ENCODE results near the gene OSGEP. TPM values are rescaled to one million over a fixed set of nuclear protein-coding genes. Genes with fewer than 3 reads are reported as not detected.

The OSGEP gene
- total RNA-seq, 1 donor from 2014 or later, result 56.2 TPM

DNA sequence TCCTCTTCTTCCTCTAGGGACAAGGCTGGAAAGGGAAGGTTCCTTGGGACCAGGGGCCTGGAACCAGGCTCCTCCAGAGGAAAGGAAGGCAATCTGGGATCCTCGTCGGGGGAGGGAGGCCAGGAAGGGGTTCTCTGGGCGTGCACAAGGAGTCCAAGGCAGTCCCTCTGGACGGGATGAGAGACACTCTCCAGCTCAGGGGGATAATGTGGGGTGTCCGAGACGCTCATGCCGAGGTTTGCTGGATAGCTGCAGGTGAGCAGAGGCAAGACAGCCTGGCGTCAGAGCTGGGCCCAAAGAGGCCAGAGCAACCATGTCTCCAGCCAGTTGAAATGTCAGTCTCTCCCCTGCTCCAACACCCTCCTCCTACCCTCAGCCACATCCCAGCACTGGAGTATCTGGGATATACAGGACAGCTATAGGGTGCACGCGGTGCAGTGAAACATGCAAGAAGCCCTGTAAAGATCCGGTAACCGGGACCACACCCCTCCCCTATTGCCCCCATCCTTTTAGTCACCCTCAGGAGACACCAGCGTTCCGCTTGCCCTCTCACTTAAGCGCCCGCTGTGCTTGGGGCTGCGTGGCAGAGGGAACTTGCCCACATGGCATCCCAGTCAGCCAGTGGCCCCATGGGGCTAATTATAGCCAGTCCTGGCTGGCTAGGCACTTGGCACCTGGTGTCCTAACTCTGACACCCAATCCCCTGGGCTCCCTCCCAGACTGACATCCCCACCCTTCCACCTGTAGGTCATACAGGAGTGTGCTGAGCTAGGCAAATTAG lies 18.8 kb downstream of the OSGEP start, which contains the start of gene KLHL33:
Gene KLHL33 (minus strand): TSS at position 585 of the 781 bp plus-strand sequence. CDS start 355 bp downstream, at position 230.
- intact Hi-C loops (cut with micrococcal nuclease), result no loop called here

DNA sequence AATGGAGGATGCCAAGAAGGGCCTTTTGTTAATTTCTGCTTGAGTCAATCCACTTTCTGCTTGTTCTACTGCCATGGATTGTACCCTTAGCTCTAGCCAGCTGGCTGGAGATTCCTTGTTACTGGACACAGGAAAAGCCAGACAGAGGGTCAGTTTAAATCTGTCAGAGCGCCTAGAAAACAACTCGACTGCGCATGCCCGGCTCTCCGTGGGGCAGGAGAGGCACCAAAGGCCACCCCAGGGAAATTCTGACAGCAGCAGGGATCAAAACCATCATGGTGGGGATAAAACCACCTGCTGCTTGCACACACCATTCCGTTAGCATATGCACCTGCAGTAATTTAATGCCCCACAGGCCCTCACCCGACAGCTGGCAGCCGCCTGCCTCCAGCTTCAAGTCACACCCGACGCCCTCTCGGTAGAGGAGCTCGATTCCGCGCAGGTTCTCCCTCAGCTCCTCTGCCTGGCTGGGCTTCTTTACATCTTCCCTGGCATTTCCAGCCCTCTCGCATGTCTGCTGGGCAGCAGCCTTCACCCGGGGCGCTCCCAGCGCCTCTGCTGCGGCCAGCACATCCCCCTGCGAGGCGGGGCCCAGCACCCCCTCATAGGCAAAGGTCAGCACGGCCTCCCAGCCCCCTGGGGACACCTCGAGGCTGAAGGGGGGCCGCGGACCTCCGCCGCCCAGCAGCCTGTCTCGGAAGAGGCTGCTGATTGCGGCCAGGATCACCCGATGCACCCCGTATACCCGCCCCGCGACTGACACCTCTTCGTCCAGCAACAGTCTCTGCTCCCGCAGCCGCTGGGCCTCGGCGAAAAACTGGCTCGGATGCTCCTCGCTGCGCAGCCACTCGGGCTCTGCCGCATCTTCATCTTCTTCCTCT lies 19.7 kb downstream of the OSGEP start:
- intact Hi-C loops (cut with micrococcal nuclease), result no loop called here

DNA sequence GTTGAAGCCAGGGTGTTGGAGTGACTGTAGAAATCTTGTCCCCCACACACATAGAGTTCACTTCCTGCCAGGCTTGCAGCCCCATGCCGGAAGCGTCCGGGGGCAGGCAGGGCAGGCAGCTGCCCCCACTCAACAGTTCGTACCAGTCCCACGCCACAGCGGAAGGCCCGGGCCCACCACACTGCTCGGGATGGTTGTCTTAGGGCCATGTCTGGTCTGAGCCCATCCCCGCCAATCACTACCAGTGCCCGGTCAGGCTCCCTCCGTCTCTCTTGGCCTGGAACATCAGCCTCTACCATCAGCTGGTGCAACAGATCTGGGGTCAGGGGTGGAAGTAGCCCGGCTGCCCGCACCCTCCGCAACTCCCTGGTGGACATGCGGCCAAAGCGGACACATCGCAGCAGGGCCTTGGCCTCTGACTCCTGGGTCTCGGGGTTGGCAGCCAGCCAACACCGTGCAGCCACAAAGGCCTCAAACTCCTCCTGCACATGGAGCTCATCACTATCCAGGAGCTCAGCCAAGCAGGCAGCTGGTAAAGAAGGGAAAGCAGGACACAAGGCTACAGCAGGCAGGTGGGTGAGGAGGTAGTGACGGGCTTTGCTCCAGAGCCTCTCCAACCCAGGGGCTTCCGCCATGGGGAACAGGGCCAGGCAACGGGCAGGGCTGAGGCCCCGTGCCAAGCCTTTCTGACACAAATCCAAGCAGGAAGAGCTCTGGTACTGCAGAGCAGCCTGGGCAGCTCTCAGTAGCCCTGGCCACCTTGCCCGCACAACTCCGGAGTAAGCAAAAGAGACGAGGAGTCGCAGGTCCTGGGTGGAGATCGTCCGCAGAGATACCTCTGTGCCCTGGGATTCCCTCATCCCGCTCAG lies 24.6 kb downstream of the OSGEP start:
- intact Hi-C loops (cut with micrococcal nuclease), result no loop called here

DNA sequence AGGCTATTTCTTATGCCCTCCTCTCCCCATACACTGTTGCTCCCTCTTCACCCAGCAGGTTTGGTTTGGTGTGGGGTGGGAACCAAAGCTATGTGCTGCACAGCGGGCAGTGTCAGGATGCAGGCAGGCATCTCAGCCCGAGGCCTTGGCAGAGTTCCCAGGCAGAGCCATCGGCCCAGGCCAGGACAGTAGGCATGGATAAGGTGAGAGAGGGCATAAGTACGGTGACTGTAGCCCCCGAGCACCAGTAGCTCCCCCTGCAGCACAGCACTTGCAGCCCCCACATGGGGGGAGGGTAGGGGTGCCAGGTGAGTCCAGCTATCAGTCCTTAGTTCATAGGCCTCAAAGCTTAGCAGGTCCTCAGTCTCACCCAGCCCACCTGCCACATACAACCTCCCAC lies 25.8 kb downstream of the OSGEP start:
- intact Hi-C loops (cut with micrococcal nuclease), result no loop called here

DNA sequence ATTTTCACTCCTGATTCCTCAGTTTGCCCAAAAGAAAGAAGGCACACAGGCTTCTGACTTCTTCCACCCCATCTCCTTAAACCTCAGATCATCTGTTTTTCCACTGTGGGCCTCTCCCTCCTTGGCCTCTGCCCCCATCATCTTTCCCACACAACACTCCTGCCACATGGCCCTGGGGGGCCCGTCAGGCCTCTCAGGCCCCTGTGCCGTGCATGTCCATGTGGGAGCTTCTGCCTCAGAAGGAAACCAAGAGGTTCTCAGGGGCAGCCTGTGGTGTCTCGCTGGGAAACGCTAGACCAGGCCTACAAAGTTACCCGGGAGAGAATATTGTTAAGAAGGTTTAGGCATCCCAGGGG lies 26.6 kb downstream of the OSGEP start:
- intact Hi-C loops (cut with micrococcal nuclease), result no loop called here

DNA sequence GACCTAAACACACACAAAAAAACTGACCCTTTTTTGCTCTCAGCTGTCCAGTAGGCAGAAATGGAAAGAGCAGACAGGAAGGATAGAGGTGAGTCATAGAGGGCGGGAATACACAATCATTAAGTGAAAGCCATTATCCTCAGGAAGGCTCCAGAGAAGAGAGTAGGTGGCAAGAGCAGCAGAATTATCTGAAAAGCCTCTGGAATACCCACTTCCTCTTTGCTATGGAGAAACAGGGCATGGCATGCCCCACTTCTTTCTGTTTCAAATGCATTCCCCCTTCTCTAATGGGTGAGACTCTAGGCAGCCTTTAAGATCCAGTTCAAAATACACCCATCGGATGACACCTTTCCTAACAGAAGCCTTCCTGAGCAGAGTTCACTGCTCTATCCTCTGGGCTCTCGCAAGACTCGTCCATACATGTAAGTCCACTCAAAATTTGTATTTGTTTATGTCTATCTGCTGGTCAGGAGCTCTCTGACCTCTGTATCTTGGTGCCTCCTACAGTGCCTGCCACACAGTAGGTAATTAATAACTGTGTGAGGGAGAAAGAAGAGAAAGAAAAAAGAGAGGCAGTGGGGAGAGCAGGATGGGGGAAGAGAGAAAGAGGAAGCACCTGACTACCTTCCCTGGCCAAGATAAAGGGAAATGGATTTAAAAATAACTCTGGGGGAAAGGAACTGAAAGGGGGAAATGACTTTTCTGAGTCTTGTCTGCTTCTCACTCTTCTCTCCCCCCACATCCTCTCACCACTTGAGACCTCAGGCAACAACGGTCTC lies 27.2 kb downstream of the OSGEP start:
- intact Hi-C loops (cut with micrococcal nuclease), result no loop called here

DNA sequence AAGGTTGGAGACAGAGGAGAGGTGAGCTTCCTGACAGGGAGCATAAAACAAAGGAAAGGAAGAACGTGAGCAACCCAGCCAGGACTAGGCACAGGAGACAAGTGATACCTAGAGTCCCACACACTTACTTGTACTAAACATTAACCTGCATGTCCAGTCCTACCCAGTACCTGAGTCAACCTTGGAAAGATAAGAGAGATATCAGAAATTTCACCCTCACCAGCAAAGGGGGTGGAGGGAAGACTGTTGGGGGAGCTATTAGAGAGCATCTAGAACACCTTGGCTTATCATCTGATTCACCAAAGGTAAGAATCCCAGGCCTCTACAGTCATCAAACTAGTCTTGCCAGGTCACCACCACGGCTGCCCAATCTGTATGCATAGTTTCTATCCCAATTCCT lies 29.8 kb downstream of the OSGEP start:
- intact Hi-C loops (cut with micrococcal nuclease), result no loop called here

DNA sequence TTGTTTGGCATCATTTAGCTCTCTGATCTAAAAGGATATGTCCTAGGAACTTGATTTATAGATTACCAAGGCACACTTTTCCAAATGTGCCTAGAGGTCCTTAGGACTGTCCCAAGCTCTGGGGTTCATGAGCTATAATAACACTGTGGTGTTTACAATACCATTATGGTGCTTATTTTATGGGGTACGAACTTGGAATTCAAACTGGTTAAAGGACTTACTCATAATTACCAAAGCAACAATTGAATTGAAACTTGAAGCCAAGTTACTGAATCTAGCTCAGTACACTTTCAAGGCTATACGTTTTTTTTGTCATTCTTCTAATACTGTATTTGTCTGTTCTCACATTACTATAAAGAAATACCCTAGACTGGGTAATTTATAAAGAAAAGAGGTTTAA lies 31.7 kb downstream of the OSGEP start:
- intact Hi-C loops (cut with micrococcal nuclease), result no loop called here

DNA sequence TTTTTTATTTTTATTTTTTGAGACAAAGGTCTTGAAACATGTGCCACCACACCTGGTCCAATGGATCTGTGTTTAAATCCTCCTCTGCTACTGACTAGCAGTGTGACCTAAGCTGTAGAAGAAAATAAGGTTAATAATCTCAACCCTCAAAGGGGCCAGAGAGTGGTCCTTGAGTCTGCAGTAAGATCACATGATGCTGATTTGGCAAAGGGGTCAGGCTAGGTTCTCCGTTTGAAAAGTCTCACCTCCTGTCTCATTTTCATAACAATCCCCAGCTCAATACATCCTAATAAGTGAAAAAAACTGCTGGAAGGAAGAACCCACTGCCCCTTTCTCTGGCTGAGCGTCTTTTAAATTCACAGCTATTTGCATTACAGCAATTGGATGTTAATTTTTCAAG lies 33.3 kb downstream of the OSGEP start:
- intact Hi-C loops (cut with micrococcal nuclease), result no loop called here

DNA sequence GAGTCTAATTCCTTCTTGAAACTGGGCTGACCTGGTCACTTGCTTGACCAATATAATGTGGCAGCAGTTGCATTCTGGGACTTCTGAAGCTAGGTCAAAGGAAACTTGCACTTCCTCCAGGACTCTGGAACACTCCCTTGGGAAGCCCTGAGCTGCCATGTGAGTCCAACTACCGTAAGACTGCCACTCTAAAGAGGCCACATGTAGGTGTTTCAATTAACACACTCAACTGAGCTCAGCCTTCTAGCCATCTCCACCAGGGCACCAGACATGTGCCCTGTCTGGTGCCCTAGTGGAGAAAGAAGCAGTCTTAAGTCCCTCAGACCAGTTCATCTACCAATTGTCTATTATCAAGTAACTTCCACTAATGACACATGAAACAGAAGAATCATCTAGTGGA lies 35.2 kb downstream of the OSGEP start:
- intact Hi-C loops (cut with micrococcal nuclease), result no loop called here

DNA sequence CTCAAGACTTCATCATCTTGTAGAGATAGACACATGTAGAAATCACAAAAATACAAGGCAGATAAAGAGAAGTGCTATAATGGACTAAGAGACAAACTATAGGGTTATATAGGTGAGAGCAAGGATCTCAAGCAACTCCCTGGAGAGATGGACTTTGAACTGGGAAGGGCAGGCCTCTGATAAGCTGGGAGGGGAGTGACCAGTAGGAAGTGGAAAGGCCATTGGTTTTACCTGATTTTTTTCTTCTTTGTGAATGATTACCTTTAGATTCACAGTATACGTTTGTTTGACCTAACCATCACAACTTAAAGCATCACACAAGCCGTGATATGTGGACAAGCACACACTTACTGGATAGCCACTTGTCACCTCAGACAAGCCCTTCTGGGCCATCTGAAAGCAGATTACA lies 36.1 kb downstream of the OSGEP start:
- intact Hi-C loops (cut with micrococcal nuclease), result no loop called here

DNA sequence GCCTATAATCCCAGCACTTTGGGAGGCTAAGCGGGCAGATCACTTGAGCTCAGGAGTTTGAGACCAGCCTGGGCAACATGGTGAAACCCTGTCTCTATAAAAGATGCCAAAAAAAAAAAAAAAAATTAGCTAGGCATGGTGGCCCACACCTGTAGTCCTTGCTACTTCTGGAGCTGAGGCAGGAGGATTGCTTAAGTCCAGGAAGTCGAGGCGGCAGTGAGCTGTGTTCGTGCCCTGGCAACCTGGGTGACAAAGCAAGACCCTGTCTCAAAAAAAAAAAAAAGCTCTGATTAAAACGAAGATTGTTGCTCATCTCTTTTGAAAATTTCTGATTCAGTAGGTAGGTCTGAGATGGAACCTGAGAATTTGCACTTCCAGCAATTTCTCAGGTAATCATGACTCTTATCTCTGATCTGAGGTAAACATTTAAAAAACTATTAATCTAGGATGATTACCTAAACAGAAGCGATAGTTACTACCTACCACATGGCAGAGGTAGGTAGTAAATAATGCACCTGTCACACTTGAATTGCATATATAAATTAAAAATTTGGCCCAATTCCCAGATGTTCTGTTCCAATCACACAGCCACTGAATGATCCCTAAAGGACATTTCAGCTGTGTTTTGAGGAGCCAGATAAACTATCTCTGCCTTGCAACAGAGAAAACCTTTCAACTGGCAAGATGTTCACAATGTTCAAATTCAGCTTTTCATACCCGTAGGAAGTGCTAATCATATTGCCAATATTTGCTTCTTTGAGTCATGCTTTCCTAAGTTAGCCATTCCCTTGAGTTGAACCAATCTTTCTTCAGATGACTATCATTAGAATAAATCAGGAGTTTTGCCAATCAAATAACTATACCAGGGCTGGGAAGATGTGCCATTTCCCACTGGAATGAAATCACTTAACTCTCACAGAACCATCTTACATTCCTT lies 37.1 kb downstream of the OSGEP start:
- intact Hi-C loops (cut with micrococcal nuclease), result no loop called here

DNA sequence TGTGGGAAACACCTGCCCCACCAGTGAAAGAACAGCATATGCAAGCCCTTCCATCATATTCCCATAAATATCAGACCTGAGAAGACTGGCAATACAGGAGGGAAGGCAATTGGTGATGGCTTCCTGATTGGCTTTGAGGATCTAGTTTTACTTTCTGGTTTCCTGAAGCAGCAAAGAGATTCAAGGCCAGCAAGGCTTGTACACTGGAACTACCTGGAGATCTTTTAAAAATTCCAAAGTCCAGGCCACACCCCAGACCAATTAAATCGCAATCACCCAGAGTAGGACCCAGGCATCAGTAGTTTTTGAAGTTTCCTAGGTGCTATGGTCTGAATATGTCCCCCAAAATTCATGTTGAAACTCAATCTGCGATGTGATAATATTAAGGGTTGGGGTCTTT lies 38.4 kb downstream of the OSGEP start:
- intact Hi-C loops (cut with micrococcal nuclease), result no loop called here

DNA sequence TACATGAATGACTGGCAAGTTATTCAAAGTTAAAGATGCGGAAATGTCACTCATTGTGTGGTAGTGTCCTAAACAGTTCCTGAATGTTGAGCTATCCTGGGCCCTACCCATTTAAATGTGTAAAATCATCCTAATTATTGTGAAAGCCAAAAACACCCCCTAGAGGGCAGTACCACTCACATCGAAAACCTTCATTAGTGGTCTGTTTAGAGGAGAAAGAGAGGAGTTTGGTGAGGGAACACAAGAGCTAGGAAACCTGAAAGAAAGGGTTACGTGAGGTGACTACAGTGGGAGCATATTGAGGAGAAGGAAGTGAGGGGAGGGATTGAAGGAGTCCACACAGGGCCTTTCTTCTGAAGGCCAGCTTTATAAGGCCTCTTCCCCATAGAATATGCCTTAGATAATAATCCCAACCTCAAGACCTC lies 38.8 kb downstream of the OSGEP start:
- intact Hi-C loops (cut with micrococcal nuclease), result loop anchor here (1.0 kb wide), 1 partner anchor 194 kb away; no protein-coding TSS in a partner anchor

DNA sequence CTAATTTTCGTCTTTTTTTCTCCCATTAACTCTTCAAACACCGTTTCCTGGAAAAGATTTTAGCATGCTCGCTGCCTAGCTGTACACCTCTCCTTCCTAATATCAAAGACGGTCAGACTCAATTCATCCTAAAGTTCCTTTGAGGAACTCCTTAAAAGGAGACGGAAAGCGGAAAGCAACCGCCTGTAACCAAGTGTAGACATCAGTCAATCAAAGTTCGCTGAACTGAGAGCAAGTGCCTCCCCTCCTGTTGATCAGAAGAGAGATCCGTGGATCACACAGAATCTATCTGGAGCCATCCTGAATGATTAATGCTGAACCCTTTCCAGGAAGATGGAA lies 40.9 kb downstream of the OSGEP start:
- intact Hi-C loops (cut with micrococcal nuclease), result loop anchor here (1.0 to 2.0 kb wide), 10 partner anchors 28 to 577 kb away; partner anchors contain the start of genes APEX1, CCNB1IP1, PARP2 and PIP4P1

DNA sequence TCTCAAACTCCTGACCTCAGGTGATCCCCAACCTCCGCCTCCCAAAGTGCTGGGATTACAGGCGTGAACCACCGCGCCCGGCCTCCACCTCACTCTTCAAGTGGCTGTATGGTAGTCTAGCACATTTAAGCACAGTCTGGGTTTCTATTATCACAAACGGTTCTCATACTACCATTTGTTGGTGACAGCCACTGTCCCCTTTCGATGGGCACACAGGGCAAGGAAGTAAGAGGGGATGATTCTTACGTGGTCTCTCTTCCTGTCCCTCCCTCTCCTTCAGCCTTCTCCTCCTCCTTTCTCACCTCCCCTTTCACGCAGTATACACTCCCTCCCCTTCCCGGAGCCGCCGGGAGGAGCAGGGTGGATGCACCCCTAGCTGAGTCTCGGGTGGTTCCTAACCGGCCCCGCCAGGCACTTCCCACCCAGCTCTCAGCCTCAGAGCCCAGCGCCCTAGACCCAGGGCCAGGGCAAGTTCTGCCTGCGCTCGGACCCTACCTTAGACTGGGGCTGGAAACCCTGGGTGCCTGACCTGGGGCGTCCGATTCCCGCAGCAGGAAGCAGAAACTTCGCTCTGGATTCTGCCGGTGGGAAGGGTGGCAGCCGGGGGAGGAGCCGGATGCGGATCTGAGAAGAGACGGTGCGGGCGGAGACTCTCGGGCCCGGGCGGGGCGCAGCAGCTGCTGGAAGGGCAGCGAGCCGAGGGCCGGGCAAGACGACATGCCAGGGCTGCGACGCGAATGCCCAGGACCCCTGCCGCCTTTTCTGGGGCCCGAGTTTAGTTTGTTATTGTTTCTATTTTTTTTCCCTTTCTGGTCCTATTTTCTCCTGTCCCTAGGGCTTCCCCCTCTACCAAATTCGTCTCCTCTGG lies 41.5 kb downstream of the OSGEP start, which contains the start of gene TEP1:
Gene TEP1 (minus strand): TSS at position 626 of the 868 bp plus-strand sequence. CDS start 5,062 bp downstream, outside the sequence.
- intact Hi-C loops (cut with micrococcal nuclease), result loop anchor here (1.0 to 2.0 kb wide), 13 partner anchors 12 to 578 kb away; partner anchors contain the start of genes APEX1, CCNB1IP1, PARP2 and PIP4P1

DNA sequence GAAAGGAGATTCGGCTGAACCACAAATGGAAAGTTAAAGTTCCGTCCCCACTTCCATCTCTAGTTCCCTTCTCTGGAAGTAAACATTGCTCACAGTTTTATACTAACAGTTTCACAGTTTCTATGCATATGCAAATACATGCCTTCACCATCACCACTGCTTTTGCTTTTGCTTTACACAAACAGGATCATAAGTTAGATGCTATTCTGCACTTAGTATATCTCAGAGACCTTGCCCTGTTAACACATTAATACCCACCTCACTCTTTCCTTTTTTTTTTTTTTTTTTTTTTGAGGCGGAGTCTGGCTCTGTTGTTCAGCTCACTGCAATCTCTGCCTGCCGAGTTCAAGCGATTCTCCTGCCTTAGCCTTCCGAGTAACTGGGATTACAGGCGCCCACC lies 42.2 kb downstream of the OSGEP start:
- intact Hi-C loops (cut with micrococcal nuclease), result loop anchor here (1.0 to 2.0 kb wide), 7 partner anchors 11 to 578 kb away; partner anchors contain the start of genes CCNB1IP1 and TTC5

DNA sequence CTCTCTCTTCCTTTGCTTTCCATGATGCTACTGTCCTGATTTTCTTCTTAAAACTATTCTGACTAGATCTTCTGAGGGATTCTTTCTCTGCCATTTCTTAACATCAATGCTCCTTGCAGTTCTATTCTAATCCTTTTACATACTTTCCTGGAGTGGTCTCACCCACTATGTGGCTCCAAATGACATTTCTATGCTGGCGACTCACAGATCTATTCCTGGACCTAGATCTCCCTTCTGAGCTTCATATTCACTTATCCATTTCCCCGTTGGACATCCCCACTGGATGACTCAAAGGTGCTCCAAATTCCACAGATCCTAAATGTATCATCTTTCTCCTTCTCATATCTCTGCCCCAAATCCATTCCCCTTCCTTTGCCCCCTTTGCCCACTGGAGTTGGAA lies 45.4 kb downstream of the OSGEP start:
- intact Hi-C loops (cut with micrococcal nuclease), result no loop called here

Measured in T-helper 1 cell treated with Interleukin-12 subunit alpha and Interleukin-12 subunit beta and Interleukin-4 antibody, amounts not matched to agents 30 ng/mL and 1 ng/mL, for 36 hours (primary cell).